ENCODE data around the gene APLP2. TPM values are rescaled to one million over a fixed set of nuclear protein-coding genes. Genes with fewer than 3 reads are reported as not detected.

Gene APLP2
- total and polyA plus RNA-seq, 2 experiments from 2014 or later: 322 to 362 TPM

- TF ChIP-seq ZNF462 (CRISPR knock-in tag; IDR thresholded peaks at IDR 0.05) (no peak), ZNF114 (CRISPR knock-in tag; IDR thresholded peaks at IDR 0.05) (no peak), EZH2phosphoT487 (IDR thresholded peaks at IDR 0.05; ENCODE audit: unreplicated experiment) (no peak)
Measured at GRCh38 chr11:130188047-130188446, 118.4 kb downstream of the APLP2 start (continued).

GRCh38 chr11:130188585-130189347, 119.1 kb downstream of the APLP2 start:
- no peaks in the 10 kb centered on the region for H3K79me2 ChIP-seq (replicated peaks; ENCODE audit: insufficient read depth)
- no peak overlapping the region for H3K27ac Mint-ChIP-seq
- no peak overlapping the region for H3K27ac ChIP-seq (ENCODE audit: low read depth)
- H2AFZ ChIP-seq: no peak overlapping the region
- no peaks in the 10 kb centered on the region for H3K27me3 Mint-ChIP-seq (ENCODE audit: insufficient read depth, low read depth, poor library complexity)
- peaks cover 3% of the 10 kb centered on the region for H3K4me1 Mint-ChIP-seq
- no peaks in the 10 kb centered on the region for H3F3A ChIP-seq (replicated peaks; ENCODE audit: low read depth)
- ATAC-seq (no peak), DNase-seq (ENCODE audit: low spot score) (no peak)
- no peaks in the 10 kb centered on the region; the same call in 1 of the 2 replicates for H4K20me1 ChIP-seq (replicated peaks; ENCODE audit: insufficient read depth)
- H3K4me1 ChIP-seq (ENCODE audit: insufficient read depth): no peaks in the 10 kb centered on the region
- H3K4me2 ChIP-seq: no peak overlapping the region
- H3K36me3 ChIP-seq (ENCODE audit: insufficient read depth): no peaks in the 10 kb centered on the region
- H3K9me2 ChIP-seq (ENCODE audit: insufficient read depth): no peaks in the 10 kb centered on the region
- H3K4me3 ChIP-seq: no peak overlapping the region
- H3K27me3 ChIP-seq (ENCODE audit: insufficient read depth): no peaks in the 10 kb centered on the region
- no peaks in the 10 kb centered on the region; the same call in 2 of the 3 replicates for H3K36me3 Mint-ChIP-seq (ENCODE audit: low read depth)
- no peaks in the 10 kb centered on the region for H3K9me3 Mint-ChIP-seq
- H3K4me3 Mint-ChIP-seq: no peak overlapping the region
- no peak for TF ChIP-seq POLR2AphosphoS5 (IDR thresholded peaks at IDR 0.05; ENCODE audit: low read depth)
- no peak for TF ChIP-seq JUNB (IDR thresholded peaks at IDR 0.05; ENCODE audit: unreplicated experiment)
- no peak for TF ChIP-seq EZH2phosphoT487 (IDR thresholded peaks at IDR 0.05; ENCODE audit: unreplicated experiment)
- TF ChIP-seq CTCF (conservative IDR thresholded peaks at IDR 0.05; ENCODE audit: low read depth in 2 of 2): no peak
- no peak for TF ChIP-seq NANOG (IDR thresholded peaks at IDR 0.05; ENCODE audit: borderline replicate concordance)
- no peak for TF ChIP-seq ETS1 (IDR thresholded peaks at IDR 0.05)
- TF ChIP-seq EZH2 (IDR thresholded peaks at IDR 0.05; ENCODE audit: low read depth, unreplicated experiment): no peak

Measured in GM23338 (cell line).